Right forelimb (tissue), 1 donor: Measurements from ENCODE around the gene TRAPPC8.
"Not testable (repeated sequence)": the region's sequence is repeated elsewhere in the genome, so short reads cannot be mapped to it uniquely, and the experiment has no call there.

ENCODE experiments used
- DNase-seq: peaks from one replicate; pipeline ENCODE4 v3.0.0-alpha.2; 2018

TRAPPC8 gene, protein sequence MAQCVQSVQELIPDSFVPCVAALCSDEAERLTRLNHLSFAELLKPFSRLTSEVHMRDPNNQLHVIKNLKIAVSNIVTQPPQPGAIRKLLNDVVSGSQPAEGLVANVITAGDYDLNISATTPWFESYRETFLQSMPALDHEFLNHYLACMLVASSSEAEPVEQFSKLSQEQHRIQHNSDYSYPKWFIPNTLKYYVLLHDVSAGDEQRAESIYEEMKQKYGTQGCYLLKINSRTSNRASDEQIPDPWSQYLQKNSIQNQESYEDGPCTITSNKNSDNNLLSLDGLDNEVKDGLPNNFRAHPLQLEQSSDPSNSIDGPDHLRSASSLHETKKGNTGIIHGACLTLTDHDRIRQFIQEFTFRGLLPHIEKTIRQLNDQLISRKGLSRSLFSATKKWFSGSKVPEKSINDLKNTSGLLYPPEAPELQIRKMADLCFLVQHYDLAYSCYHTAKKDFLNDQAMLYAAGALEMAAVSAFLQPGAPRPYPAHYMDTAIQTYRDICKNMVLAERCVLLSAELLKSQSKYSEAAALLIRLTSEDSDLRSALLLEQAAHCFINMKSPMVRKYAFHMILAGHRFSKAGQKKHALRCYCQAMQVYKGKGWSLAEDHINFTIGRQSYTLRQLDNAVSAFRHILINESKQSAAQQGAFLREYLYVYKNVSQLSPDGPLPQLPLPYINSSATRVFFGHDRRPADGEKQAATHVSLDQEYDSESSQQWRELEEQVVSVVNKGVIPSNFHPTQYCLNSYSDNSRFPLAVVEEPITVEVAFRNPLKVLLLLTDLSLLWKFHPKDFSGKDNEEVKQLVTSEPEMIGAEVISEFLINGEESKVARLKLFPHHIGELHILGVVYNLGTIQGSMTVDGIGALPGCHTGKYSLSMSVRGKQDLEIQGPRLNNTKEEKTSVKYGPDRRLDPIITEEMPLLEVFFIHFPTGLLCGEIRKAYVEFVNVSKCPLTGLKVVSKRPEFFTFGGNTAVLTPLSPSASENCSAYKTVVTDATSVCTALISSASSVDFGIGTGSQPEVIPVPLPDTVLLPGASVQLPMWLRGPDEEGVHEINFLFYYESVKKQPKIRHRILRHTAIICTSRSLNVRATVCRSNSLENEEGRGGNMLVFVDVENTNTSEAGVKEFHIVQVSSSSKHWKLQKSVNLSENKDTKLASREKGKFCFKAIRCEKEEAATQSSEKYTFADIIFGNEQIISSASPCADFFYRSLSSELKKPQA (N-terminal part only)

DNA sequence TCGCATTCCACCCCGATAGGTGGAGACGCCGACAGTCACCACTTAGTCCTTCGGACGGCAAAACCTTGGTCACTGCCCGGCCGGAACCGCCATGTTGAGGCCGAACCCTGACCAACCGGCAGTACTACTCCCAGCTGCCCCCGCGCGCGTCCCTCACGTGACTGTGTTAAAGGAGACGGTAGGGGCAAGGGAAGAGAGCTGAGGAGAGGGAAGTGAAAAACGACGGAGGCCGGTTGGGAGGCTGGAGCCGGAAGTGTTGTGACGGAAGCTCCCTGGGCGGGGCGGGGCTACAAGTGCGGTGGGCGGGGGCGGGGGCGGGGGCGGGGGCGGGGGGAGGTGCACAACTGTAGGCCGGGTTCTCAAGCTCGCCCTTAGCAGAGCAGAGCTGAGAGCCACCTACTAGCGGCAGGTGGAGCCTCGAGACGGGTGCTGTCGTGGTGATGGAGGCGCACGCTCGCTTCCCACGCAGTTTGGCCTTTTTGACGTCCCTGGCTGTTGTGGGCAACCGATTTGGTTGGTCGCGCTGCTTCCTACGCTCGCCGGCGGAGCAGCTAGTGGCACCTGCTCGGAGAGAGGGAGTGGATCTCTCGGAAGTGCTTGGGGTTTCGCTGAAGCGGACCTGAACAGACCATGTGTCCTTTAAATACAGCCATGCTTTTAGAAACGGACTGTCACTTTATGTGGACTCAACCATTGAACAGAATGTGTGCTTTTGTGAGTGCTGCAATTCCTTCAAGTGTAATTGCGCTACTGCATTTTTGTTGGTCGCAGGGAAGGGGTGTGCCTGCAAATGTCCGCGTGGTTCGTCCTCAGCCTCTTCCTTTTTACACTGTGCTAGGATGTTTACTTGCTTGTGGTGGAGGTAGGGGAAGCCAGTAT, at the start of gene TRAPPC8:
Gene TRAPPC8 (minus strand): TSS at position 130 of the 879 bp plus-strand sequence. CDS start 364 bp downstream, outside the sequence.
- peak; percentile 97 for DNase-seq

DNA sequence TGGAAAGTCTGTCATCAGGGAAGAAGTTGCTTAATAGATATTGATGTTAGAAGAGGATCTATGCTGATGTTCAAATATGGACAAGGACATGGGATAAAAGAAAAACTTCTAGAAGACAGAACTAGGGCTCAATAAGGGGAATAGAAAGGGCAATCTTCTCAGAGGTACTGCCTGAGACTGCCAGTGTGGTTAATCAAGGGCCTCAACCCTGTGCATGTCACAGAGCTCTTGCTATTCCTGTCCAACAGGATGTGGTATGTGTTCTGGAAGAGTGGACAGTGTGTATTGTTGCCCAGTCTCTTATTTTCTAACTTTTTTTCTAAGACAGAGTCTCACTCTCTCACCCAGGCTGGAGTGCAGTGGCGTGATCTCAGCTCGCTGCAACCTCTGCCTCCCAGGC, 47.9 kb upstream of the TRAPPC8 start:
- DNase-seq: no peak

DNA sequence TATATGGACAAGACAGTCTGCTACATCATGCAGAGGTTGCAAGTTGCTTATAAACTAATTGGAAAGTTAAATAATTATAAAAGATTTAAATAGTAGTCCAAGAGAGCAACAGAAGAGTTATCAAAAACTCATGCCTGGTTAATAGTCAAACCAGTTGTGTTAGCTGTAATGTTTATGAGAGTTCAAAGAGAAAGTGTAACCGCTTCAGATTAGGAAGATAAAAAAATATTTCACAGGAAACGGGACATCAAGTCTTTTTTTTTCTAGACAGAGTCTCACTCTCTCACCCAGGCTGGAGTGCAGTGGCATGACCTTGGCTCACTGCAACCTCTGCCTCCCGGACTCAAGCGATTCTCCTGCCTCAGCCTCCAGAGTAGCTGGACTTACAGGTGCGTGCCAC, 41.0 kb upstream of the TRAPPC8 start:
- DNase-seq: no peak

DNA sequence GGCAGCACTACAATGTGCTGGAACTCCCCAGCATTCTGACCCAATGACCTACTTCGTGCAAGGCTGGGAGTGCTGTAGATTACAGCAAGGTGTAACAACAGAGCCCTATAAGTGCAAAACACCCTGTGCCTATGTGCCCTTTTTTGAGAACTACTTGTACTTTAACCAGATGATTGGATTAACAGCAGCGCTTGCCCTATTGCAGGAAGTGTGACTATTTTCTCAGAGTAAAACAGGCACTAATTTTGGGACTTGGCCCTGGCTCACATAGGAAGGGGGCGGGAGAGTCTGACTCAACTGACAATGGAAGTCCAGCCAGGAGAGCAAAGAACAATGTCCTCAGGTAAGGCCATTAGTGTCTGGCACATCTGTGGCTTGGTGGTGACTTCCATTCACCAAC, 40.1 kb upstream of the TRAPPC8 start:
- no peak for DNase-seq

DNA sequence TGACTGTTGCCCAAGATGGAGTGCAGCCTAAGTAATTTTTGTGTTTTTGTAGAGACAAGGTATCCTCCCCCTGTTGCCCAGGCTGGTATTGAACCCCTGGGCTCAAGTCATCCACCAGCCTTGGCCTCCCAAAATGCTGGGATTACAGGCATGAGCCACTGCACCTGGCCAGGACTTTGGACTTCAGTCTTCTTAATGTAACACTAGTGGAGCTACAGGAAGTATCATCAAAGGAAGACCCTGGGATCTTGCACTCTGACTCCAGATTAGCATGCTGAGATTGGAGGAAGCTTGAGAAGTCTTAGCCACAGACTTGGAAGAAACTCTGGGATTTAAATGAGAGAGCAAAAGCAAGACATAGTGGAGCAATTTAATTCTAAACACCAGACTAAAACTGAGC, 37.9 kb upstream of the TRAPPC8 start:
- DNase-seq: no peak

DNA sequence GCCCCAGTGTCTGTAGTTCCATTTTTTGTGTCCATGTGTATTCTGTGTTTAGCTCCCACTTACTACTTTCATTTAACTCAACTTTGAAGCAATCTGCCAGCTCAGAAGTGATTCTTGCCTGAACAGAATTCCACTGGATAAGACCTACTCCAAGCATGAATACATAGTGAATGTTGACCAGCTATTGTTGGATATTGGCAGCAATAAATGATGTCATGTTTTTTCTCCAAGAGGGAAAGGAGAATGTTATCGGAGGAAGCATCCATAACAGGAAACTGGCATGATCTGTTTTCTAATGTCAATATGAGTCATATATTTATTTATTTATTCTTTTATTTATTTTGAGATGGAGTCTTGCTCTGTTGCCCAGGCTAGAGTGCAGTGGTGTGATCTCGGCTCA, 36.8 kb upstream of the TRAPPC8 start:
- no peak for DNase-seq

DNA sequence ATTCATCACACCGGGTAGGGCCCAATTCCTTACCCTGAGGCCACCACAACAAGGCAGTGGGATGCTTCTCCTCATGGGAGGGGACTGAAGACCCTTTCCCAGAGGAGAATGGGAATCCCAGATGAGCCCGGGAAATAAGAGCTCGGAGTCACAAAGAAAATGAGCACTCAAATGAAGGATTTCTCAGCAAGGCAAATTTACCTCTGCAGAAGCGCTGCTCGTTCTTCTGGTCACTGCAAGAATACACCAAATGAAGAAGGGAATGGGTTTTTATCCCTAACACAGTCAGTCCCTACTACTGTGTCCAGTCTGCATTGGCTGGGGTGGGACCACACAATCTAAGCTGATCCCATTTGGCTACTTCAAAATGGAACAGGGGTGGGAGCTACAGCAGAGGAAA, 35.7 kb upstream of the TRAPPC8 start:
- no peak for DNase-seq

DNA sequence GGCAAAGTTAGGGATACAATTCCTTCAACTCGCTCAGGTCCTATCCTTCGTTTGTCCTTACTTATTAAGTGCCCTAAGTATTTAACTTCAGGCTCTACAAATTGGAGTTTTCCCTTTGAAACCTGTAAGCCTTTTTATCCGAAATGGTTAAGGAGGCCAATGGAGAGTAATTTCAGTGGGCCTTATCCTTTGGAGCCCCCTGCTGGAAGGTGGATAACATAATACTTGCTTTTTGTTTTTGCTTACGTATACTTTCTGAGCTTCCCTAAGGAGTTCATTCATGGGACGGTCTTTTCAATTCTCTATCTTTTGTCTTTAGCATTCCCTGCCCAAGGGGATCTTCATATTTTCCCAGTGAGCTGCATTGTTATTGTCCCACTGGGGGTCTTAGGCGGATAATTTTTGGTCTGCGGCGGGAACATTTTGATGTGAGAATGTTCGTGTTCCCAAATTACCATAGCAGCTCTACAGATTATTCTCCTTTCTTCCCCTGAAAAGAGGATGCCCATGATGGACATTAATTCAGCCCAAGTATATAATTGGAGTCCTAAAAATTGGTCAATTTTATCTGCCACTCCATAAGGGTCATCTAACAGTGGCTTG, 34.4 kb upstream of the TRAPPC8 start:
- no peak for DNase-seq

DNA sequence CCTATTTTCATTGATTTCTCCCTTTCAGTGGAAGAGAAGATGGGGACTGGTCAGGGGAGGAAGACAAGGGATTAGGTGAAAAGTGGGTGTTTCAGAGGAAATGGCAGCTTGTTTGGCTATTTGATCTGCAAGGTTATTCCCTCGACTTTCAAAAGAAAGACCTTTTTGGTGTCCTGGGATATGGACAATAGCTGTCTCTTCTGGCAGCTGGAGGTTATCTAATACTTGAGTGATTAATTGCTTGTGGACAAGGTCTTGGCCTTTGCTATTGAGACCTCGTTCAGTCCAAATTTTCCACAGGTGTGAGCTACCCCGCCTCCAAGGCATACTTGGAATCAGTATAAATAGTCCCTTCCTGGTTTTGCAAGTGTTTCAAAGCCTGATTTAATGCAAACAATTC, 33.3 kb upstream of the TRAPPC8 start:
- DNase-seq: no peak

DNA sequence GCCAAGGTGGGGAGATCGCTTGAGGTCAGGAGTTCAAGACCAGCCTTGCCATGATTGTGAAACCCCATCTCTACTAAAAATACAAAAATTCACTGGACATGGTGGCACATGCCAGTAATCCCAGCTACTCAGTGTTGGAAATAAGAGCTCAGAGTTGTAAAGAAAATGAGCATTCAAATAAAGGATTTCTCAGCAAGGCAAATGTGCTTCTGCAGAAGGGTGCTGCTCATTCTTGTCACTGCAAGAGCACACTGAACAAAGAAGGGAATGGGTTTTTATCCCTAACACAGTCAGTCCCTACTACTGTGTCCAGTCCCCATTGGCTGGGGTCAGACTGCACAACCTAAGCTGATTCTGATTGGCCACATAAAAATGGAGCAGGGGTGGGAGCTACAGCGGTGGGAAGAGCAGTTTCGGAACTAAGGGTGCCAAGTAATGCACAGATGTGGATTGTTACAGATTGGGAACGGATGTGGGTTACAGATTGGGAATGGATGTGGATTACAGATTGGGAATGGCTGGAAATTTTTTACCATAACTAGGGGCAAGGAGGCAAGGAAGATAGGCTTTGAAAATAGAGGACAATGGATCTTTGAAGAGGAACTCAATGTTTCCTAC, 31.1 kb upstream of the TRAPPC8 start:
- no peak for DNase-seq

DNA sequence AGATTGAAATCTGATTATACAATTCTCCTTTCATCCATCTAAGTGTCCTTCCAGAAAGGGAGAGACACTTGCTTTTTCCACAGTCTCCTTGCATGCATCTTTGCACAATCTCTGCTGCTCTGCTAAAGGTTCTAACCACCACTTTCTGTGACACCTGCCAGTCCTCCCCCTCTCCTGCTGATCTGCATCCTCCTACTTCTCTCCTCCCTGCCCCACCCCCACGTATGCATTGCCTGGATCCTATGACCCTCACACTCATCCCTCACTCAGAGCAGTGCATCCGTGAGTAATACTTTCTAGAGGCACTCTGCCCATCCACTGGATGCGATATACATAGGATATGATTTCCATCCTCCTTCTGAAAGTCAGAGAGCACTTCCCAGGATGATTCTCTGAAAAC, 27.7 kb upstream of the TRAPPC8 start:
- DNase-seq: no peak

DNA sequence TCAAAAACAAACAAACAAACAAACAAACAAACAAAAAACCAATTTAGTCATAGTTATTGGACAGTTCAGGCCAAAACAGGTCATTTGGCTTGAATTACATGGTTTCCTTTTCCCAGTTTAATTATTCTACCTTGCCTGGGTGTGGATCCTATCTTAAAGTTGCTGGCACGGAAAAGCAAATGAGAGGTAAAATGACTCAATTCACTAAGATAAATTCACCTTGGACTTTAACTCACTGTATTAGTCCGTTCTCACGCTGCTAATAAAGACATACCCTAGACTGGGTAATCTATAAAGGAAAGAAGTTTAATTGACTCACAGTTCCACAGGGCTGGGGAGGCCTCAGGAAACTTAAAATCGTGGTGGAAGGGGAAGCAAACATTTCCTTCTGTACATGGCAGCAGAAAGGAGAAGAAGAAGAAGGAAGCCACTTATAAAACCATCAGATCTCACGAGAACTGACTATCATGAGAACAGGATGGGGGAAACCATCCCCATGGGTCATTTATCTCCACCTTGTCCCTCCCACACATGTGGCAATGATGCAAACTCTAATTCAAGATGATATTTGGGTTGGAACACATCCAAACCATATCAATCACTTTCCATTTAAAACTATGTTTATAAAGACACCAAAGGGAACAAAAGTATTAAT, 22.5 kb upstream of the TRAPPC8 start:
- no peak for DNase-seq

DNA sequence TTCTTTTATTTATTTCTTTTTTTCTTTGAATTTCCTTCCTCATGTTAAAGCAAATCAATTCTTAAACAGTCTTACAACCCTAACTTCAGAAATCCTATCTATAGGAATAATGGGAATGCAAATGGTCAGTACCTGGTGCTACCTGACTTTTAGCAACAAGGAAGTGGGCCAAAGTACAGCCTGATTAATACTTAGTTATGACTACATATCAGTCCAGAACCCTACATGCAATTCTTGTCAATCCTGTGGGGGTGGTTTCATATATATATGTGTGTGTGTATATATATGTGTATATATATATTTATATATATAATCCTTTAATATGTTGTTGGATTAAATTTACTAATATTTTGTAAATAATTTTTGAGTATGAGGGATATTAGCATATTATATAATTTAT, 14.8 kb upstream of the TRAPPC8 start:
- no peak for DNase-seq

DNA sequence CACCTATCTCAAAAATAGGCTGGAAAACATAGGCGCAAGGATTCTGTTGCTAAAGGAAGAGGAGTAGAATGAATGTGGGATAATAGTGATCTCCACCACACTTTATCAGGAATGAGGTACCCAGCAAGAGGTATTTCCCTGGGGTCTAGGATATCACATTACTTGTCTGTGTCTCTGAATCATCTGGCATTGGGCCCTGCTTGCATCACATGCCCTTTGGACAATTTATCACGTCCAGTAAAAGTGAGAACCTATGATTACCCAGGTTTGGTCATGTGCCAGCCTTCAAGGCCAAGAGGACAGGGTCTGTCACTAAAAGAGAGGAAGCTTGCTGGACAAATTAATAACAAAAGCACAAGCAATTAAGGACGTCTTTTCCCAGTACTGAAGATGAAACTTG, 11.4 kb upstream of the TRAPPC8 start:
- no peak for DNase-seq

DNA sequence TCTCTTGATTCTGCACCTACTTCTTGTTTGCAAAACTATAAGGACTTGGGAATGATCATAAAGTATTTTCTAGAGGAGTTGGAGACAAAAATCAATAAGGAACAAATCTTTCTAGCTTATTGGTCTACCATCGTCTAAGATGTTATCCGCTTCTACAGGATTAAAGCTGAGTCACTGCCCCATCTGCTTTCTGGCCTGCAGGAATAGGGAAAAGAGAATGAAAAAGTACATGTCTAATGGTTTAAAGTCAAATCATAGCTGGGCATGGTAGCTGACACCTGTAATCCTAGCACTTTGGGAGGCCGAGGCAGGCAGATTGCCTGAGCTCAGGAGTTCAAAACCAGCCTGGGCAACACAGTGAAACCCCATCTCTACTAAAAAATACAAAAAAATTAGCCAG, 10.8 kb upstream of the TRAPPC8 start:
- not testable (repeated sequence) for DNase-seq

DNA sequence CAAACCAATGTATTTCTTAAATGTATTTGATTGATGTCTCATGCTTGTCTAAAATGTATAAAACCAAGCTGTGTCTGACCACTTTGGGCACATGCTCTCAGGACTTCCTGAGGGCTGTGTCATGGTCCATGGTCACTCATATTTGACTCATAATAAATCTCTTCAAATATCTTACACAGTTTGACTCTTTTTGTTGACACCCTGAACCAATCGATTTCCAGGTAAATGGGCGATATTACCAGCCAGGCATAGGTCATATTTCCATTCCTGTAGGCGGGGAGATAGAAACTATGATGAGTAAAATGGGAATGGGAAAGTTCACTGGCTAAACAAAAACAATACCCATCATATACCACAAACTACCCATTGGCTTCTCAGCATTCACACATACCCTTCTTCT, 9.3 kb upstream of the TRAPPC8 start:
- DNase-seq: no peak

DNA sequence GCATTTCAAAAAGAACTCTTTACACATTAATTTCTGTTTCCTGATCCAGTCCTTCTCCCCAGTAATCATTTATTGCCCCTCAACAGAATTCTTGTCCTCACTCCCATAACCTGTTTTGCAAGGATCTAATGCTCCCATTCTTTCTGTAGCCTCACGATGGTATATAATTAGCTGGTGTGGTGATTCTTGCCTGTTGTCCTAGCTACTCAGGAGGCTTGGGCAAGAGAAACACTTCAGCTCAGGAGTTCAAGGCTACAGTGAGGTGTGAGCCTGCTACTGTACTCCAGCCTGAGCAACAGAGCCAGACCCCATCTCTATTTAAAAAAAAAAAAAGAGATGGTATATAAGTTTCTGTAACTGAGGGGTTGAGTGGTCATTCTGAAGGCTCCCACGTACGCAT, 7.7 kb upstream of the TRAPPC8 start:
- DNase-seq: no peak

DNA sequence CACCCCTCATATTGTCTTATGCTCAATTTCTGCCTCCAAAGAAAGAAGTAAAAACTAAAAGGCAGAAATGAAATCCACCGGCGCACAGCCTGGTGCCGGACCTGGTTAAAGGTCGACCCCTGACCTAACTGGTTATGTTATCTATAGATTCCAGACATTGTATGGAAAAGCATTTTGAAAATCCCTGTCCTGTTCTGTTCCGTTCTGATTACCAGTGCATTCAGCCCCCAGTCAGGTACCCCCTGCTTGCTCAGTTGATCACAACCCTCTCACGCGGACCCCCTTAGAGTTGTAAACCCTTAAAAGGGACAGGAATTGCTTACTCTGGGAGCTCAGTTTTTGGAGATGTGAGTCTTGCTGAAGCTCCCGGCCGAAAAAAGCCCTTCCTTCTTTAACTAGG, 5.4 kb upstream of the TRAPPC8 start:
- not testable (repeated sequence) for DNase-seq

DNA sequence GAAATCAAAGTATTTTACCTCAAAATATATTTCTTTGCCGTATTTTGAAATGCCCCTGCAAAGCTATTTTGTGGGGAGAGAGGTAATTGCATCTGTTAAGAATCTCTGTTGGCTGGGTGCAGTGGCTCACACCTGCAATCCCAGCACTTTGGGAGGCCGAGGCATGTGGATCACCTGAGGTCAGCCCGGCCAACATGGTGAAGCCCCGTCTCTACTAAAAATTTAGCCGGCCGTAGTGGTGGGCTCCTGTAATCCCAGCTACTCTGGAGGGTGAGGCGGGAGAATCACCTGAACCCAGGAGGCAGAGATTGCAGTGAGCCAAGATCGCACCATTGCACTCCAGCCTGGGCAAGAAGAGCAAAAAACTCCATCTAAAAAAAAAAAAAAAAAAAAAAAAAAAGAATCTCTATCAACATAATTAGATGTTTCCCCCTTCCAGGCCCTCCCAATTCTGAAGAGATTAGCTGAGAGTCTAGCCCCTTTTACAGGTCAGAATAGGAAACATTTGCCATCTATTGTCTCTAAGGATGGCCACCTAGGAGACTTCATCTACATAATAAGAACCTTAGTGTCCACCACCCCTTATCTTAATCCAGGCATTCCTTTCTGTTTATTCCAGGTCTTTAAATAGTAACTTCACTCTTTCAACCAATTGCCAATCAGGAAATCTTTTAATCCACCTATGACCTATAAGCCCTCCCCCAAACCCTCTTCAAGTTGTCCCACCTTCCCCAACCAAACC, 3.5 kb upstream of the TRAPPC8 start:
- no peak for DNase-seq
